Epidermal melanocyte (primary cell): ENCODE measurements around the gene TAS1R2.
"Not testable (repeated sequence)": the region's sequence is repeated elsewhere in the genome, so short reads cannot be mapped to it uniquely, and the experiment has no call there.

Experiments
- DNase-seq: peaks from one replicate; pipeline ENCODE4 v3.0.0; 2011; ENCODE audit warnings: low spot score; ENCODE audit not compliant: insufficient read length

Gene TAS1R2

GRCh38 chr1:18884419-18884717 lies 24.9 kb upstream of the TAS1R2 start:
- DNase-seq, result no peak

GRCh38 chr1:18883636-18884418 lies 24.4 kb upstream of the TAS1R2 start:
- DNase-seq, result peak; percentile 69

GRCh38 chr1:18883079-18883478 lies 23.6 kb upstream of the TAS1R2 start:
- DNase-seq, result no peak

- DNase-seq, result no peak
Observed at GRCh38 chr1:18882486-18882885, 23.0 kb upstream of the TAS1R2 start.

GRCh38 chr1:18881642-18882431 lies 22.4 kb upstream of the TAS1R2 start:
- no peak for DNase-seq

GRCh38 chr1:18881164-18881563 lies 21.7 kb upstream of the TAS1R2 start:
- no peak for DNase-seq

GRCh38 chr1:18880585-18880984 lies 21.1 kb upstream of the TAS1R2 start:
- no peak for DNase-seq

GRCh38 chr1:18879791-18880309 lies 20.4 kb upstream of the TAS1R2 start:
- no peak for DNase-seq

- no peak for DNase-seq
Observed at GRCh38 chr1:18879215-18879790, 19.8 kb upstream of the TAS1R2 start.

- DNase-seq, result no peak
Observed at GRCh38 chr1:18878538-18879214, 19.2 kb upstream of the TAS1R2 start.

- no peak for DNase-seq
Observed at GRCh38 chr1:18877282-18877681, 17.8 kb upstream of the TAS1R2 start.

- DNase-seq, result no peak
Observed at GRCh38 chr1:18876210-18876609, 16.8 kb upstream of the TAS1R2 start.

- no peak for DNase-seq
Observed at GRCh38 chr1:18875796-18876128, 16.3 kb upstream of the TAS1R2 start.

GRCh38 chr1:18875107-18875795 lies 15.8 kb upstream of the TAS1R2 start:
- peak; percentile 94 for DNase-seq

GRCh38 chr1:18874600-18874999 lies 15.1 kb upstream of the TAS1R2 start:
- DNase-seq, result no peak

GRCh38 chr1:18874036-18874435 lies 14.6 kb upstream of the TAS1R2 start:
- no peak for DNase-seq

GRCh38 chr1:18872071-18872611 lies 12.7 kb upstream of the TAS1R2 start:
- DNase-seq, result no peak

GRCh38 chr1:18871401-18872070 lies 12.1 kb upstream of the TAS1R2 start:
- DNase-seq, result no peak

- no peak for DNase-seq
Observed at GRCh38 chr1:18870957-18871356, 11.5 kb upstream of the TAS1R2 start.

- DNase-seq, result not testable (repeated sequence)
Observed at GRCh38 chr1:18870595-18870865, 11.1 kb upstream of the TAS1R2 start.
